ENCODE measurements around the gene DTYMK. TPM values are rescaled to one million over a fixed set of nuclear protein-coding genes. Genes with fewer than 3 reads are reported as not detected.

The DTYMK gene
- total and polyA plus RNA-seq, 12 donors, result 10.4 to 40.4 (median 20.6) TPM

DNA sequence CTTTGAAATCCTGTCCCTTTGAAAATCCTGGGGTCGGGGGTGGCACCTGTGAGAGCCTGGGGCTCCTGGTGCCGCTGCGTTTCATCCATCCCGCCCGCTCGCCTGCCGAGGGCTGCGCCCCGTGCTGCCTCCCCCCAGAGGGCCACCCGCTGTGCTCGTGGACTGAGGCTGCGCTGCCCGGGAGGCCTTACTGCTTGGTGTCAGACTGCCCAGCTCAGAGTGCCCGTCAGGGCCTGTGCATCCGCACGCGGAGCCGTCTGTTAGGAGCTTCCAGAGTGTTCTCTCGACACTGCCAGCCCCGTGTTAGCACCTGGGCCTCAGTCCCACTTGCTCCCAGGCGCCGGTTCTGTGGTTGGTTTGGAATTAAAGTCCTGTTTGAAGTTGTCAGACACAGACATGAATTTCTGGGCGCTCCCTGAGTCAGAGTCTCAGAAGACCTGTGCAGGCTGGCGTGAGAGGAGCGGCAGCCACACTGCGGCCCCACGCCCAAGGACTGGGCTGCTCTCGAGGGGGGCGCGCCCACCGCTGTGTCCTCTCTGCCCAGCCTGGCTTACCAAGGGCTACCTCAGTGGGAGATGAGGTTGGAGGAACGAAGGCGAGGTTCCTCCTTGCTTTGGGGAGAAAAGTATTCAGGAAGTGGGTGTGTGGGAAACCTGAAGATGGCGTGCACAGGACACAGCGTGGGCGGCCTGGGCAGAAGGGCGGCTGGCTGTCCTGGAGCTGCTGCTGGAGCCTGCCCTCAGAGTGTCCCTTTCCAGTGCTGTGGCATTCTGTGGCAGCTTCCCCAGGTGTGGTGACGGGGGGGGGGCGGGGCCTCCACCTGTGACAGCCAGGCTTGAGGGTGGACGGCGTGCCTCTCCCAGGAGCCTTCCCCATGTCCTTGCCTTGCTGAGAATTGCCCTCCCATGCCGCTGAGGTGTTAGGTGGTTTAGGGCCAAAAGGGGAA, 14.1 kb downstream of the DTYMK start:
- Histone ChIP-seq H3K27me3 (no peaks in the 10 kb centered on the region), H3K27ac (no peak overlapping the region), H3K9me3 (replicated peaks in 1 of 3) (no peaks in the 10 kb centered on the region), H3K4me3 (no peak overlapping the region), H3K4me1 (replicated peaks in 1 of 2) (no peaks in the 10 kb centered on the region), H3K36me3 (replicated peaks in 1 of 2) (peaks cover 0 to 60% of the 10 kb centered on the region in 2 donors)
- WGBS, 4 donors, result 90 to 96% (median 92%) methylated on average over 27 to 42 of the region's 42 CpGs
- intact Hi-C loops (cut with DNase I), result no loop called here
- TF ChIP-seq POLR2A (IDR thresholded peaks at IDR 0.05) (no peak), CTCF (IDR thresholded peaks at IDR 0.05) (no peak)
- no peak for DNase-seq

DNA sequence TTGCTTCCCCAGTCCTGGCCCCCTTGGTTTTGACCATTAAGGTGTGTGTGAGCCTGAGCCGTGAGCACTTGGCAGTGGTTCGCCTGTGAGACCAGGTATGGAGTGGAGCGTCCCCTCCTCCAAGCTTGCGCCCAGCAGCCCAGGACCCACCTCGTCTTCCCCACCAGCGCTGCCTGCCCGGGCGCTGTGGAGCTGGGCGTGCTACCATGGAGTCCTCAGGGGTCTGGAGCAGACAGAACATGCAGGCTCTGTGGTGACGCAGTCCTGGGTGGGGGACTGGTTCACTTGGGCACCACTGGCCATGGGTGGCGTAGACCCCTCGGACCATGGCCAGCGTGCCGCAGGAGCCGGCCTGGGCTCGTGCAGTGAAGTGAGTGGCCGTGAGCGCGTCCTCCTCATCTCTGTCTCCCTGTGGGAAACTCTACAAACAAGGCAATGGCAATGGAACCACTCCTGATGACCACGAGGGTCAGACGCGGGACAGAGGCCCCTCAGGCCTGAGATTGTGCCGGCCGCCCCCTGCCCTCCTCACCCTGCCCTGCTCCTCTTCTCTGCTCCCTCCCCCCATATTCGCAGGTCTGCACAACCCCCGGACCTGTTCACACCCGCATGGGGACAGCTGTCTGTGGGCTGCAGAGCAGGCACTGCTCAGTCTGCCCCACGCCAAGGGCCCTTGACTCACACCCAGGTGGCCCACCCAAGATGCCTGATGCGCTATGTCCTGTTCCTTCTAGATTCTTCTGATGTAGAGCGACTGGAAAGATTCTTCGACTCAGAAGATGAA, 15.0 kb downstream of the DTYMK start:
- Histone ChIP-seq H3K27ac (no peak overlapping the region), H3K4me3 (no peak overlapping the region), H3K9me3 (replicated peaks in 1 of 3) (no peaks in the 10 kb centered on the region), H3K36me3 (replicated peaks in 1 of 2) (peaks cover 0 to 60% of the 10 kb centered on the region in 2 donors), H3K27me3 (no peaks in the 10 kb centered on the region), H3K4me1 (replicated peaks in 1 of 2) (no peaks in the 10 kb centered on the region)
- intact Hi-C loops (cut with DNase I), result no loop called here
- 93 to 96% (median 94%) methylated on average over 4 to 31 of the region's 31 CpGs for WGBS, 4 donors
- no peak for TF ChIP-seq POLR2A (IDR thresholded peaks at IDR 0.05)
- TF ChIP-seq CTCF (IDR thresholded peaks at IDR 0.05), result no peak
- no peak for DNase-seq

DNA sequence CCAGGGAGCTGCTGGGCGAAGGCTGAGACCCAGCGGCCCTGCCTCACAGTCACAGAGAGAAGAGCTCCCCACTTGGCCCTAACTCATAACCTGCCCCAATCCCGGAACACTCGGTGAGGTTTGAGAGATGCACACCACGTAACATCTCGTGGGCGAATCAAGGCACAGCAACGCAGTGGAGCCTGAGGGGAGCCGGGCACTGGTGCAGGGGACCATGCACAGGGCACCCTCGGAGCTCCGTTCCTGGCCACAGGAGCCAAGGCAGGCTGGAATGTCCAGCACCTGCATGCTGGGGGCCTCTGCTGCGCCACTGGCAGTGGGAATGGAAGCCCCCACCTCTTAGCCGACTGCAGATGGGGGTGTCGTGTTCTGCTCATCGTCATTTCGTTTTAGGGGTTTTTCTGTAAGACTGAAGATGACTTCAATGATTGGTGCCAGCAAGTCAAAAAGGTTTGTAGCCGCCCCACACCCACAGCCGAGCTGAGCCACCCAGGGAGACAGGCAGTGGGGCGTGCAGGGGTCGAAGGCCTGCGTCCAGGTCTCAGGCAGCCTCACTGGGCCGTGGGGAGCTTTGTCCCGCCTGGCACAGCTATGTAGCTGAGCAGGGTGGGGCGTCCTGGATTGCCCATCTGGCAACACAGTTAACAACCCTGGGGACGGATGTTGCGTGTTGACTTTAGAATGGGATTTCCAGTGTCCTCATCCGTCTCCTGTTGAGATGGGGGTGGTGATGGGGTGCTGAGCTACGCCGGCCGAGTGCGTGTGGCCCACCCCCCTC, 16.1 kb downstream of the DTYMK start:
- no peak overlapping the region for H3K27ac ChIP-seq
- H3K9me3 ChIP-seq (replicated peaks in 1 of 3), result no peaks in the 10 kb centered on the region
- intact Hi-C loops (cut with DNase I), result no loop called here
- H3K4me3 ChIP-seq, result no peak overlapping the region
- TF ChIP-seq POLR2A (IDR thresholded peaks at IDR 0.05), result no peak
- TF ChIP-seq CTCF (IDR thresholded peaks at IDR 0.05), result no peak
- DNase-seq, result no peak
- peaks cover 0 to 58% of the 10 kb centered on the region in 2 donors for H3K36me3 ChIP-seq (replicated peaks in 1 of 2)
- 86 to 91% (median 90%) methylated on average over 16 to 31 of the region's 31 CpGs for WGBS, 4 donors
- H3K27me3 ChIP-seq, result no peaks in the 10 kb centered on the region
- H3K4me1 ChIP-seq (replicated peaks in 1 of 2), result no peaks in the 10 kb centered on the region

DNA sequence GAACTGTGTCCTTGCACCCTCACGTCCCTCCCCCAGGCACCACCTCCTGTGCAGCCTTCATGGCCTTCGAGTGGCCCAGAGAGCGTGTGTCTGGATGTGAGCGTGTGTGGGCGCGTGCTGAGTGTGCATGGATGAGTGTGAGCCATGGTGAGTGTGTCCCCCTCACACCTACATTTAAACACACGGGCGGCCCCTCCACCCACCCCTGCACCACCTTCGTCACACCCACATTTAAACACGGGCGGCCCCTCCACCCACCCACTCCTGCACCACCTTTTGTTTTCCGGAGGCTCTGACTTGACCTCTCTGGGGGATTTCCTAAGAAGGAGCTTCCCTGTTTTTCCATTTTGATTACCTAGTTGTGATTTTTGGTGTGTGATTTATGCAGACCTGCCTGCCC, 17.8 kb downstream of the DTYMK start:
- Histone ChIP-seq H3K27ac (no peak overlapping the region), H3K27me3 (no peaks in the 10 kb centered on the region), H3K4me3 (no peak overlapping the region), H3K9me3 (replicated peaks in 1 of 3) (no peaks in the 10 kb centered on the region), H3K4me1 (replicated peaks in 1 of 2) (no peaks in the 10 kb centered on the region), H3K36me3 (replicated peaks in 1 of 2) (peaks cover 0 to 58% of the 10 kb centered on the region in 2 donors)
- TF ChIP-seq CTCF (IDR thresholded peaks at IDR 0.05) (no peak), POLR2A (IDR thresholded peaks at IDR 0.05) (no peak)
- 77 to 92% (median 85%) methylated on average over 12 of the region's 12 CpGs for WGBS, 4 donors
- intact Hi-C loops (cut with DNase I), result no loop called here
- no peak for DNase-seq
